Thymus (tissue), 11 donors: Measurements from ENCODE around the gene AFMID. TPM values are rescaled to one million over a fixed set of nuclear protein-coding genes. Genes with fewer than 3 reads are reported as not detected.
A peak's percentile ranks its signal among the peaks of the same experiment; 100 is the strongest.

ENCODE experiments used
- DNase-seq, 9 donors: peaks; one replicate each; pipeline ENCODE4 v3.0.0-alpha.2; 2013; ENCODE audit warnings: low spot score in 9 of 9, low read depth in 6 of 9, missing footprints in 1 of 9
- H3K27ac ChIP-seq, 2 donors: one replicate each; pipeline ENCODE4 v1.5.1; 2013; ENCODE audit warnings: control low read depth in 1 of 2, low read depth in 1 of 2, low read length in 1 of 2, mild to moderate bottlenecking in 1 of 2, moderate library complexity in 1 of 2
- H3K27me3 ChIP-seq, 2 donors: one replicate each; pipeline ENCODE4 v1.5.1; 2013; ENCODE audit warnings: low read length in 1 of 2; ENCODE audit not compliant: control insufficient read depth in 2 of 2, insufficient read depth in 1 of 2
- H3K36me3 ChIP-seq, 2 donors: one replicate each; pipeline ENCODE4 v1.5.1; 2013; ENCODE audit warnings: low read length in 1 of 2, mild to moderate bottlenecking in 1 of 2, moderate library complexity in 1 of 2; ENCODE audit not compliant: control insufficient read depth in 2 of 2, insufficient read depth in 2 of 2
- H3K4me1 ChIP-seq, 2 donors: one replicate each; pipeline ENCODE4 v1.5.1; 2013; ENCODE audit warnings: low read length in 2 of 2; ENCODE audit not compliant: control insufficient read depth in 2 of 2, insufficient read depth in 2 of 2
- H3K4me3 ChIP-seq, 2 donors: one replicate each; pipeline ENCODE4 v1.5.1; 2013; ENCODE audit warnings: low read length in 2 of 2, control low read depth in 1 of 2, mild to moderate bottlenecking in 1 of 2
- H3K9me3 ChIP-seq, 2 donors: one replicate each; pipeline ENCODE4 v1.5.1; 2013; ENCODE audit warnings: low read length in 1 of 2, mild to moderate bottlenecking in 1 of 2; ENCODE audit not compliant: control insufficient read depth in 2 of 2, insufficient read depth in 1 of 2
- WGBS: extraction: QIAGEN DNeasy Blood & Tissue Kit; methylation state at CpG from one replicate; pipeline ENCODE4 v1.1.7; 2013; 5-methylcytosine and 5-hydroxymethylcytosine counted together
- polyA plus RNA-seq: library from polyadenylated mRNA; stranded (reverse); fragments of 200-250 nt; gene quantifications from one replicate; pipeline ENCODE4 v1.2.3, GENCODE V29; 2013
- total RNA-seq: library from RNA; stranded (reverse); fragments of 120-200 nt; gene quantifications from one replicate; pipeline ENCODE4 v1.2.4, GENCODE V29; 2013
- donor health status: healthy.

The AFMID gene
- total and polyA plus RNA-seq, 2 donors: 19.9 to 29.1 TPM

DNA sequence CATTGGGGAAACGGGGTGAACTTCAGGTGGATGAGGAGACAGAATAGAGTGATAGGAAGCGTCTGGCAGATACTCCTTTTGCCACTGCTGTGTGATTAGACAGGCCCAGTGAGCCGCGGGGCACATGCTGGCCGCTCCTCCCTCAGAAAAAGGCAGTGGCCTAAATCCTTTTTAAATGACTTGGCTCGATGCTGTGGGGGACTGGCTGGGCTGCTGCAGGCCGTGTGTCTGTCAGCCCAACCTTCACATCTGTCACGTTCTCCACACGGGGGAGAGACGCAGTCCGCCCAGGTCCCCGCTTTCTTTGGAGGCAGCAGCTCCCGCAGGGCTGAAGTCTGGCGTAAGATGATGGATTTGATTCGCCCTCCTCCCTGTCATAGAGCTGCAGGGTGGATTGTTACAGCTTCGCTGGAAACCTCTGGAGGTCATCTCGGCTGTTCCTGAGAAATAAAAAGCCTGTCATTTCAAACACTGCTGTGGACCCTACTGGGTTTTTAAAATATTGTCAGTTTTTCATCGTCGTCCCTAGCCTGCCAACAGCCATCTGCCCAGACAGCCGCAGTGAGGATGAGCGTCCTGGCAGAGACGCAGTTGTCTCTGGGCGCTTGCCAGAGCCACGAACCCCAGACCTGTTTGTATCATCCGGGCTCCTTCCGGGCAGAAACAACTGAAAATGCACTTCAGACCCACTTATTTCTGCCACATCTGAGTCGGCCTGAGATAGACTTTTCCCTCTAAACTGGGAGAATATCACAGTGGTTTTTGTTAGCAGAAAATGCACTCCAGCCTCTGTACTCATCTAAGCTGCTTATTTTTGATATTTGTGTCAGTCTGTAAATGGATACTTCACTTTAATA lies 37.3 kb downstream of the AFMID start:
- Histone ChIP-seq H3K36me3 (peaks cover 28 to 56% of the 10 kb centered on the region in 2 donors), H3K27ac (peak overlapping the region in 1 of 2 donors; percentile 53), H3K4me1 (peaks cover 9 to 33% of the 10 kb centered on the region in 2 donors), H3K9me3 (peaks cover 0 to 7% of the 10 kb centered on the region in 2 donors), H3K4me3 (no peak overlapping the region), H3K27me3 (peaks cover 0 to 4% of the 10 kb centered on the region in 2 donors)
- 97% methylated on average over 27 of the region's 27 CpGs for WGBS
- DNase-seq: no peak

DNA sequence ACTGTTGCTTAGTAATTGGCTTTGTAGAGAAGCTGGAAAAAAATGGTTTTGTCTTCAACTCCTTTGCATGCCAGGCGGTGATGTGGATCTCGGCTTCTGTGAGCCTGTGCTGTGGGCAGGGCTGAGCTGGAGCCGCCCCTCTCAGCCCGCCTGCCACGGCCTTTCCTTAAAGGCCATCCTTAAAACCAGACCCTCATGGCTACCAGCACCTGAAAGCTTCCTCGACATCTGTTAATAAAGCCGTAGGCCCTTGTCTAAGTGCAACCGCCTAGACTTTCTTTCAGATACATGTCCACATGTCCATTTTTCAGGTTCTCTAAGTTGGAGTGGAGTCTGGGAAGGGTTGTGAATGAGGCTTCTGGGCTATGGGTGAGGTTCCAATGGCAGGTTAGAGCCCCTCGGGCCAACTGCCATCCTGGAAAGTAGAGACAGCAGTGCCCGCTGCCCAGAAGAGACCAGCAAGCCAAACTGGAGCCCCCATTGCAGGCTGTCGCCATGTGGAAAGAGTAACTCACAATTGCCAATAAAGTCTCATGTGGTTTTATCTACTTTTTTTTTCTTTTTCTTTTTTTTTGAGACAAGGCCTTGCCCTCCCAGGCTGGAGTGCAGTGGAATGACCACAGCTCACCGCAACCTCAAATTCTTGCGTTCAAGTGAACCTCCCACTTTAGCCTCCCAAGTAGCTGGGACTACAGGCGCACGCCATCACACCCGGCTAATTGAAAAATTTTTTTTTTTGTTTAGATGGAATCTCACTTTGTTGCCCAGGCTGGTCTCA lies 38.1 kb downstream of the AFMID start:
- DNase-seq: no peak
- Histone ChIP-seq H3K4me3 (no peak overlapping the region), H3K9me3 (peaks cover 0 to 7% of the 10 kb centered on the region in 2 donors), H3K27ac (peak overlapping the region in 1 of 2 donors; percentile 38), H3K4me1 (peaks cover 11 to 35% of the 10 kb centered on the region in 2 donors), H3K27me3 (peaks cover 0 to 9% of the 10 kb centered on the region in 2 donors), H3K36me3 (peaks cover 23 to 50% of the 10 kb centered on the region in 2 donors)
- WGBS: 97% methylated on average over 16 of the region's 16 CpGs

GRCh38 chr17:78226055-78226758 lies 39.0 kb downstream of the AFMID start:
- no peak overlapping the region for H3K4me3 ChIP-seq
- peaks cover 17 to 41% of the 10 kb centered on the region in 2 donors for H3K36me3 ChIP-seq
- no peak overlapping the region for H3K27ac ChIP-seq
- peaks cover 18 to 44% of the 10 kb centered on the region in 2 donors for H3K4me1 ChIP-seq
- peaks cover 0 to 12% of the 10 kb centered on the region in 2 donors for H3K9me3 ChIP-seq
- no peak for DNase-seq
- WGBS: 85% methylated on average over 12 of the region's 12 CpGs
- H3K27me3 ChIP-seq: peaks cover 6 to 19% of the 10 kb centered on the region in 2 donors

DNA sequence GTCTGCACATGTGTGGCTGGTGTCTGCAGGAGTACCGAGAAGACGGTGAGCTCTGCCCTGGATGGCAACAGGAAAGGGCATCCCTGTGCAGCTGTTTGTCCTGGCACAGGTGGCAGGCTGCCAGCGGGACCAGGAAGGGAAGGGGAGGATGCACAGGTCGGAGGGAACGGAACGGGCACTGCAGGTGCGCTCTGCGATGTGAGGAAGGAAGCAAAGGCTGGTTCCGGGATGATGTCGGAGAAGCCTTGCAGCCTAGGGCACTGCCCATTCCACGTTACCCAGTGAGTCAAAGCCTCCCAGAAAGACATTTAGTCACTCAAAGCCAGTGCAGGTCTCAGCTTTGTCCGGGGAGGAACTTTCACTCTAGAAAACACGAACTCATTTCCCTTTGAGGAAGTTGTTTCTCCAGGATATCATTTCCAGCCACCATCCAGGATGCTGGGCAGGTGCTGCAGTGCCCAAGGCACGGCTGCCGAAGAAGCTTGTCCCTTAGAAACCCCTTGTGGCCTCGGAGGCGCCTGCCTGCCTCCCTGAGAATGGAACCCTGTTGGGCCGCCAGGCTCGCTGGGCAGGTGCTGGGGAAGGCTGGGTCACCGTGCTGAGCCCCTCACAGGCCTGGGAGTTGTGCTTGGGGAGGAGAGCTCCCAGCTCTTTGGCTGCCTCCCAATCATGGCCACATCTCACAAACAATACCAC lies 39.7 kb downstream of the AFMID start:
- peaks cover 0 to 16% of the 10 kb centered on the region in 2 donors for H3K9me3 ChIP-seq
- WGBS: 24% methylated on average over 20 of the region's 20 CpGs
- H3K27ac ChIP-seq: no peak overlapping the region
- no peak for DNase-seq
- H3K4me3 ChIP-seq: no peak overlapping the region
- H3K4me1 ChIP-seq: peaks cover 20 to 49% of the 10 kb centered on the region in 2 donors
- H3K36me3 ChIP-seq: peaks cover 15 to 34% of the 10 kb centered on the region in 2 donors
- H3K27me3 ChIP-seq: peaks cover 13 to 25% of the 10 kb centered on the region in 2 donors

GRCh38 chr17:78227455-78227916 lies 40.3 kb downstream of the AFMID start:
- Histone ChIP-seq H3K36me3 (peaks cover 15 to 29% of the 10 kb centered on the region in 2 donors), H3K27ac (no peak overlapping the region), H3K4me3 (no peak overlapping the region), H3K9me3 (peaks cover 2 to 21% of the 10 kb centered on the region in 2 donors), H3K4me1 (peaks cover 20 to 55% of the 10 kb centered on the region in 2 donors), H3K27me3 (peaks cover 19 to 30% of the 10 kb centered on the region in 2 donors)
- 46% methylated on average over 10 of the region's 10 CpGs for WGBS
- DNase-seq: no peak

- Histone ChIP-seq H3K9me3 (peaks cover 2 to 24% of the 10 kb centered on the region in 2 donors), H3K4me3 (no peak overlapping the region), H3K27ac (no peak overlapping the region), H3K27me3 (peaks cover 21 to 37% of the 10 kb centered on the region in 2 donors), H3K36me3 (peaks cover 15 to 22% of the 10 kb centered on the region in 2 donors), H3K4me1 (peaks cover 23 to 62% of the 10 kb centered on the region in 2 donors)
- WGBS: 92% methylated on average over 4 of the region's 4 CpGs
- DNase-seq: no peak
Measured at GRCh38 chr17:78228176-78228575, 41.0 kb downstream of the AFMID start.

GRCh38 chr17:78230252-78230962 lies 43.2 kb downstream of the AFMID start:
- Histone ChIP-seq H3K9me3 (peaks cover 2 to 24% of the 10 kb centered on the region in 2 donors), H3K36me3 (peaks cover under 1% of the 10 kb centered on the region in 2 donors), H3K27me3 (peaks cover 24 to 40% of the 10 kb centered on the region in 2 donors), H3K4me3 (no peak overlapping the region), H3K4me1 (peaks cover 23 to 57% of the 10 kb centered on the region in 2 donors), H3K27ac (no peak overlapping the region)
- WGBS: 44% methylated on average over 13 of the region's 13 CpGs
- DNase-seq: peak in 1 of 9 donors; percentile 53
